CD14-positive monocyte (primary cell): ENCODE results near the gene DMBT1. TPM values are rescaled to one million over a fixed set of nuclear protein-coding genes. Genes with fewer than 3 reads are reported as not detected.

ENCODE experiments used
- DNase-seq, 3 donors: peaks; one replicate each; pipeline ENCODE4 v3.0.0-alpha.2; 2011 to 2022
- H2AFZ ChIP-seq: 2 replicates; pipeline ENCODE4 v1.6.0; 2012; ENCODE audit warnings: mild to moderate bottlenecking, low read depth, low read length, inconsistent platforms; ENCODE audit not compliant: insufficient read depth, poor library complexity, severe bottlenecking
- H3K27ac ChIP-seq, 2 donors: 1 replicate in 1 of 2; 2 replicates in 1 of 2; pipeline ENCODE4 v1.5.1; 2012 to 2013; ENCODE audit warnings: low read length in 2 of 2, control low read depth in 1 of 2, inconsistent platforms in 1 of 2, low read depth in 1 of 2, mild to moderate bottlenecking in 1 of 2
- H3K27me3 ChIP-seq, 2 donors: one replicate each; pipeline versions ENCODE4 v1.6.0 to v1.6.1; 2011 to 2013; ENCODE audit warnings: low read length in 2 of 2; ENCODE audit not compliant: control insufficient read depth in 2 of 2, insufficient read depth in 2 of 2
- H3K36me3 ChIP-seq, 2 donors: replicated peaks in 1 of 2; 1 replicate in 1 of 2; 2 replicates in 1 of 2; pipeline versions ENCODE4 v1.5.1 to v1.6.1; 2012 to 2013; ENCODE audit warnings: low read length in 2 of 2, control low read depth in 1 of 2, inconsistent platforms in 1 of 2, mild to moderate bottlenecking in 1 of 2; ENCODE audit not compliant: insufficient read depth in 2 of 2, control insufficient read depth in 1 of 2
- H3K4me1 ChIP-seq, 2 donors: 1 replicate in 1 of 2; 2 replicates in 1 of 2; pipeline versions ENCODE4 v1.5.1 to v1.6.1; 2012 to 2013; ENCODE audit warnings: low read length in 2 of 2, control low read depth in 1 of 2, inconsistent platforms in 1 of 2, mild to moderate bottlenecking in 1 of 2, moderate library complexity in 1 of 2; ENCODE audit not compliant: insufficient read depth in 2 of 2, control insufficient read depth in 1 of 2
- H3K4me2 ChIP-seq: replicated peaks from 2 replicates; pipeline ENCODE3; 2012; ENCODE audit warnings: low read length, moderate library complexity, mild to moderate bottlenecking; ENCODE audit not compliant: poor library complexity, severe bottlenecking; ENCODE audit errors: extremely low read depth
- H3K4me3 ChIP-seq, 3 experiments: fragments of 200-600 bp in 1 of 3; sonication (generic) in 1 of 3; replicated peaks in 1 of 3; 1 replicate in 2 of 3; 2 replicates in 1 of 3; pipeline ENCODE4 v1.5.1; 2011 to 2013; ENCODE audit warnings: low read length in 3 of 3, mild to moderate bottlenecking in 3 of 3, control low read depth in 2 of 3, low read depth in 2 of 3, inconsistent platforms in 1 of 3, moderate library complexity in 1 of 3
- H3K79me2 ChIP-seq: 2 replicates; pipeline ENCODE4 v1.6.0; 2012; ENCODE audit warnings: mild to moderate bottlenecking, control low read depth, inconsistent platforms, low read length, moderate library complexity; ENCODE audit not compliant: insufficient read depth
- H3K9ac ChIP-seq: 2 replicates; pipeline ENCODE4 v1.6.0; 2017; ENCODE audit warnings: low read length, mild to moderate bottlenecking; ENCODE audit not compliant: insufficient read depth, poor library complexity, severe bottlenecking
- H3K9me3 ChIP-seq, 2 donors: replicated peaks in 1 of 2; 1 replicate in 1 of 2; 2 replicates in 1 of 2; pipeline versions ENCODE4 v1.5.1 to v1.6.1; 2012 to 2013; ENCODE audit warnings: low read length in 2 of 2, control low read depth in 1 of 2; ENCODE audit not compliant: control insufficient read depth in 1 of 2, insufficient read depth in 1 of 2
- H4K20me1 ChIP-seq: 2 replicates; pipeline ENCODE4 v1.6.0; 2012; ENCODE audit warnings: mild to moderate bottlenecking, low read length, control low read depth, moderate library complexity; ENCODE audit not compliant: insufficient read depth
- H3K27ac Mint-ChIP-seq, 7 donors: one replicate each; pipeline ENCODE4 v1.8.0; 2020; ENCODE audit warnings: mild to moderate bottlenecking in 7 of 7, mixed read lengths in 7 of 7, moderate library complexity in 6 of 7, inconsistent platforms in 2 of 7
- H3K27me3 Mint-ChIP-seq, 3 donors: one replicate each; pipeline ENCODE4 v1.8.0; 2021 to 2022; ENCODE audit warnings: low read depth in 3 of 3, mild to moderate bottlenecking in 3 of 3, mixed read lengths in 3 of 3, moderate library complexity in 3 of 3, inconsistent platforms in 1 of 3
- H3K36me3 Mint-ChIP-seq, 2 donors: one replicate each; pipeline ENCODE4 v1.8.0; 2020; ENCODE audit warnings: mixed read lengths in 2 of 2, inconsistent platforms in 1 of 2, mild to moderate bottlenecking in 1 of 2
- H3K4me1 Mint-ChIP-seq: one replicate; pipeline ENCODE4 v1.8.0; 2020; ENCODE audit warnings: mild to moderate bottlenecking, mixed read lengths
- H3K4me3 Mint-ChIP-seq, 2 donors: one replicate each; pipeline ENCODE4 v1.8.0; 2020; ENCODE audit warnings: mild to moderate bottlenecking in 2 of 2, mixed read lengths in 2 of 2, moderate library complexity in 1 of 2
- H3K9me3 Mint-ChIP-seq, 7 donors: one replicate each; pipeline ENCODE4 v1.8.0; 2020 to 2022; ENCODE audit warnings: mixed read lengths in 7 of 7, mild to moderate bottlenecking in 6 of 7, moderate library complexity in 6 of 7, inconsistent platforms in 2 of 7
- WGBS: methylation state at CpG from one replicate; pipeline ENCODE4 v1.1.5; 2013; ENCODE audit warnings: missing lambda C conversion rate; ENCODE audit not compliant: insufficient coverage; 5-methylcytosine and 5-hydroxymethylcytosine counted together
- intact Hi-C, 2 donors: fragments of 100-400 bp; cut with micrococcal nuclease; formaldehyde crosslinking; loops; one replicate each; pipeline versions ENCODE4 v1.15.0 to v1.15.1; 2023
- polyA plus RNA-seq, 3 donors: library from polyadenylated mRNA; depleted of rRNA in 1 of 3; unstranded in 2 of 3; stranded (reverse) in 1 of 3; fragments of 300-500 nt in 2 of 3; fragments of >200 nt in 1 of 3; fragmentation: Illumina TruSeq in 2 of 3; gene quantifications; 1 replicate in 2 of 3; 2 replicates in 1 of 3; pipeline ENCODE4 v1.2.3, GENCODE V29; 2012 to 2021
- TF ChIP-seq, protein P1 (sequence below): fragments of 200-600 bp; IDR thresholded peaks from one replicate; pipeline ENCODE4 v1.8.0; 2022; ENCODE audit warnings: antibody characterized with exemption, mild to moderate bottlenecking

Gene DMBT1
- polyA plus RNA-seq, 3 donors = not detected

DNA sequence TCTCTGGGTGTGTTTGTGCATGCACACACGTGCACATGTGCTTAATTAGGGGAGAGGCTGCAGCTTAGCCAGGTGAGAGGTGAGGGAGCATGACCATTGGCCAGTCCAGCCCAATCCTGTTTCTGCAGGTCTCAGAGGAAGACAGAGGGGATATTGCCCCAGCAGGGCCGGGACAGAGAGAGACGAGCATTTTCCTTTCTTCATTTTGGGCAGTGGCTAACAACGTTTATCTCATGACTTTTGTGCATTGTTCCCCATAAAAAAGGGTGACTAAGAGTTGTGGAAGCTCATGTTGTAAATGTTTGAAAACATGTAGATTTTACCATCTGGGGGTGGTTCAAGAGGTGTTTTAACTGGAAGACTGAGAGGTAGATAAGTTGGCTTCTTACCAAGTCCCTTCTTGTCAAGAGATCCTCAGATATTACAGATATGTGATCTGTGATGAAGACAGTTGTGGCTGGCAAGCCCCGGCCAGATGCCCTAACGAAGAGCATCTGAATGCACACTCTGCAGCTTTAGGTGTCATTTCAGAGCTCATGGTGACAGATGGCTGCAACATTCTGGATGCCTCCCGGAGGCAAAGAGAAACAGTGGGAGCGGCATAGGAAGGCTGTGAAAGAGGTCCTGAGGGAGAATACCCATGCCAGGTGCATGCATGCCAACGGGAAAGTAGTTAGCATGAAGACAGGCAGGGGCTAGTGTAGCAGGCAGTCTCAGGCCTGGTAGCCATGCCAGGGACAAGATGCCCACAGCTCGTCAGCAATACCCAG, 16.7 kb upstream of the DMBT1 start:
- H3K9me3 ChIP-seq = no peaks in the 10 kb centered on the region
- H3K27ac ChIP-seq = no peak overlapping the region
- no peaks in the 10 kb centered on the region for H3K27me3 ChIP-seq
- H3K4me2 ChIP-seq = no peak overlapping the region
- peaks cover 8 to 31% of the 10 kb centered on the region in 2 donors for H3K4me1 ChIP-seq
- WGBS = 83% methylated on average over 10 of the region's 10 CpGs
- no peak for DNase-seq
- Mint-ChIP-seq H3K4me1 (peaks cover 49% of the 10 kb centered on the region), H3K36me3 (no peaks in the 10 kb centered on the region), H3K4me3 (peak overlapping the region in 1 of 2 donors; percentile 33), H3K27me3 (peaks cover 2 to 14% (median 13%) of the 10 kb centered on the region in 3 donors), H3K27ac (peak overlapping the region in 3 of 7 donors; percentile 23 to 60 (median 41)), H3K9me3 (peaks cover 0 to 2% (median 0%) of the 10 kb centered on the region in 7 donors)
- H2AFZ ChIP-seq = peak overlapping the region; percentile 12
- no peak overlapping the region for H3K9ac ChIP-seq
- no peak overlapping the region for H3K4me3 ChIP-seq
- no peaks in the 10 kb centered on the region for H4K20me1 ChIP-seq
- intact Hi-C loops = no loop called here
- no peaks in the 10 kb centered on the region for H3K36me3 ChIP-seq
- H3K79me2 ChIP-seq = no peaks in the 10 kb centered on the region
- TF ChIP-seq, protein P1, sequence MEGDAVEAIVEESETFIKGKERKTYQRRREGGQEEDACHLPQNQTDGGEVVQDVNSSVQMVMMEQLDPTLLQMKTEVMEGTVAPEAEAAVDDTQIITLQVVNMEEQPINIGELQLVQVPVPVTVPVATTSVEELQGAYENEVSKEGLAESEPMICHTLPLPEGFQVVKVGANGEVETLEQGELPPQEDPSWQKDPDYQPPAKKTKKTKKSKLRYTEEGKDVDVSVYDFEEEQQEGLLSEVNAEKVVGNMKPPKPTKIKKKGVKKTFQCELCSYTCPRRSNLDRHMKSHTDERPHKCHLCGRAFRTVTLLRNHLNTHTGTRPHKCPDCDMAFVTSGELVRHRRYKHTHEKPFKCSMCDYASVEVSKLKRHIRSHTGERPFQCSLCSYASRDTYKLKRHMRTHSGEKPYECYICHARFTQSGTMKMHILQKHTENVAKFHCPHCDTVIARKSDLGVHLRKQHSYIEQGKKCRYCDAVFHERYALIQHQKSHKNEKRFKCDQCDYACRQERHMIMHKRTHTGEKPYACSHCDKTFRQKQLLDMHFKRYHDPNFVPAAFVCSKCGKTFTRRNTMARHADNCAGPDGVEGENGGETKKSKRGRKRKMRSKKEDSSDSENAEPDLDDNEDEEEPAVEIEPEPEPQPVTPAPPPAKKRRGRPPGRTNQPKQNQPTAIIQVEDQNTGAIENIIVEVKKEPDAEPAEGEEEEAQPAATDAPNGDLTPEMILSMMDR = no peak

DNA sequence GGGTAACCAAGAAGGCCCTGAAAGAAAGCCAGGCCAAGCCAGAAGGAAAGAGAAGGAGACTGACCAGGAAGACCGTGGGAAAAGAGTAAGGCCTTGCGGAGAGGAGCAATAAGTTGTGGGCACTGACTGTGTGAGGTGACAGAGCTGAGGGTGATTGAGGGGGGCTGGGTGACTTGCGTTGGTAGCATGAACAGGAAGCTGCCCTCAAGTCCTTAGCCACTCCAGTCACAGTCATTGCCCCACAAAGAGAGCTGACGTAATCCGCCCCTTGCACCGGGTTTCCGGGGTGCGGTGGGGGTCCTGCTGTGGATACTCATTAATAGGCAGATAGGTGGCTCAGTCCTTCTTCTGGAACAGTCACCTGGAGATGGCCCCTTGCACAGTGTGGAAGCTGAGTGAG, 16.1 kb upstream of the DMBT1 start:
- Histone ChIP-seq H3K27me3 (no peaks in the 10 kb centered on the region), H3K79me2 (no peaks in the 10 kb centered on the region), H3K9ac (no peak overlapping the region), H3K9me3 (no peaks in the 10 kb centered on the region), H3K4me3 (no peak overlapping the region), H2AFZ (peak overlapping the region; percentile 12), H4K20me1 (no peaks in the 10 kb centered on the region), H3K27ac (no peak overlapping the region), H3K36me3 (no peaks in the 10 kb centered on the region), H3K4me2 (no peak overlapping the region), H3K4me1 (peaks cover 8 to 31% of the 10 kb centered on the region in 2 donors)
- Mint-ChIP-seq H3K4me3 (no peak overlapping the region), H3K4me1 (peaks cover 49% of the 10 kb centered on the region), H3K27ac (peak overlapping the region in 1 of 7 donors; percentile 60), H3K9me3 (peaks cover 0 to 2% (median 0%) of the 10 kb centered on the region in 7 donors), H3K27me3 (peaks cover 2 to 14% (median 13%) of the 10 kb centered on the region in 3 donors), H3K36me3 (no peaks in the 10 kb centered on the region)
- intact Hi-C loops = no loop called here
- 66% methylated on average over 6 of the region's 8 CpGs for WGBS
- peak; percentile 10 to 15 (median 12) for DNase-seq
- TF ChIP-seq, protein P1 = no peak
